GM12873 (cell line): Measurements from ENCODE around the gene CUEDC1.

Experiments used
- CTCF ChIP-seq: IDR thresholded peaks from 2 replicates; pipeline ENCODE4 v1.5.1; 2012; ENCODE audit warnings: low read depth, mild to moderate bottlenecking, moderate library complexity, low read length, control low read depth; ENCODE audit not compliant: insufficient read depth; ENCODE audit errors: missing control alignments

The CUEDC1 gene

GRCh38 chr17:57885148-57885915 is 69.9 kb downstream of the CUEDC1 start:
- no peak for TF ChIP-seq CTCF

- no peak for TF ChIP-seq CTCF
Measured at GRCh38 chr17:57881783-57882351, 73.3 kb downstream of the CUEDC1 start.

- TF ChIP-seq CTCF: no peak
Measured at GRCh38 chr17:57881143-57881542, 74.1 kb downstream of the CUEDC1 start.

- TF ChIP-seq CTCF: no peak
Measured at GRCh38 chr17:57880086-57880456, 75.1 kb downstream of the CUEDC1 start.

GRCh38 chr17:57879437-57880085 is 75.7 kb downstream of the CUEDC1 start:
- no peak for TF ChIP-seq CTCF

- TF ChIP-seq CTCF: no peak
Measured at GRCh38 chr17:57877803-57878377, 77.3 kb downstream of the CUEDC1 start.

- TF ChIP-seq CTCF: no peak
Measured at GRCh38 chr17:57876866-57877237, 78.4 kb downstream of the CUEDC1 start.
